HL-60/S4 treated with phorbol 12-myristate 13-acetate at 8.2 ng/mL for 4 days and 3 days (cell line): ENCODE results near the gene ZC3H8.
"Not testable (repeated sequence)": the region's sequence is repeated elsewhere in the genome, so short reads cannot be mapped to it uniquely, and the experiment has no call there.

Experiments
- in situ Hi-C: fragments of 300-500 bp; cut with MboI; formaldehyde crosslinking; loops from 2 replicates; pipeline ENCODE4 v1.15.0; 2022; ENCODE audit warnings: low sequenced_read_pairs

The ZC3H8 gene

GRCh38 chr2:112254466-112255240 is at the start of gene ZC3H8:
TSS of gene ZC3H8 (minus strand) at chr2:112255042. CDS start at chr2:112254981, 61 bp downstream.
- in situ Hi-C loops: no loop called here

- in situ Hi-C loops: no loop called here
Measured at GRCh38 chr2:112304298-112304941, 49.6 kb upstream of the ZC3H8 start.

- in situ Hi-C loops: no loop called here
Measured at GRCh38 chr2:112301973-112302372, 47.1 kb upstream of the ZC3H8 start.

GRCh38 chr2:112301171-112301584 is 46.3 kb upstream of the ZC3H8 start:
- in situ Hi-C loops: no loop called here

- in situ Hi-C loops: no loop called here
Measured at GRCh38 chr2:112296407-112296806, 41.6 kb upstream of the ZC3H8 start.

- in situ Hi-C loops: no loop called here
Measured at GRCh38 chr2:112295407-112296078, 40.7 kb upstream of the ZC3H8 start.

- in situ Hi-C loops: no loop called here
Measured at GRCh38 chr2:112293636-112294401, 39.0 kb upstream of the ZC3H8 start.

GRCh38 chr2:112290648-112291047 is 35.8 kb upstream of the ZC3H8 start:
- in situ Hi-C loops: no loop called here

GRCh38 chr2:112290088-112290487 is 35.2 kb upstream of the ZC3H8 start:
- in situ Hi-C loops: no loop called here

GRCh38 chr2:112283535-112283934 is 28.7 kb upstream of the ZC3H8 start:
- in situ Hi-C loops: not testable (repeated sequence)

GRCh38 chr2:112282066-112282465 is 27.2 kb upstream of the ZC3H8 start:
- in situ Hi-C loops: not testable (repeated sequence)

- in situ Hi-C loops: no loop called here
Measured at GRCh38 chr2:112277596-112278220, 22.9 kb upstream of the ZC3H8 start.

- in situ Hi-C loops: no loop called here
Measured at GRCh38 chr2:112276954-112277353, 22.1 kb upstream of the ZC3H8 start.

- in situ Hi-C loops: no loop called here
Measured at GRCh38 chr2:112275887-112276773, 21.3 kb upstream of the ZC3H8 start.

- in situ Hi-C loops: no loop called here
Measured at GRCh38 chr2:112275311-112275886, 20.6 kb upstream of the ZC3H8 start, which contains the start of gene ZC3H6. TSS of gene ZC3H6 (plus strand) at chr2:112275597. CDS start at chr2:112275995, 398 bp downstream.

- in situ Hi-C loops: no loop called here
Measured at GRCh38 chr2:112273349-112273748, 18.5 kb upstream of the ZC3H8 start.

GRCh38 chr2:112272669-112273068 is 17.8 kb upstream of the ZC3H8 start:
- in situ Hi-C loops: no loop called here

- in situ Hi-C loops: no loop called here
Measured at GRCh38 chr2:112268547-112268946, 13.7 kb upstream of the ZC3H8 start.

GRCh38 chr2:112262876-112263275 is 8.0 kb upstream of the ZC3H8 start:
- in situ Hi-C loops: no loop called here
